ENCODE results near the gene ACOXL. TPM values are rescaled to one million over a fixed set of nuclear protein-coding genes. Genes with fewer than 3 reads are reported as not detected.

The ACOXL gene
- total RNA-seq, 2 donors from 2014 or later, result not detected

GRCh38 chr2:110747522-110748488 lies 15.4 kb downstream of the ACOXL start:
- Histone ChIP-seq H3K4me1 (ENCODE audit: control insufficient read depth in 1 of 2, low read depth in 2 of 2) (no peaks in the 10 kb centered on the region), H3K9me3 (no peaks in the 10 kb centered on the region), H3K4me3 (no peak overlapping the region), H3K36me3 (no peaks in the 10 kb centered on the region), H3K27ac (no peak overlapping the region), H3K27me3 (replicated peaks; ENCODE audit: insufficient read depth) (no peaks in the 10 kb centered on the region)
- no peak for DNase-seq (ENCODE audit: low spot score)
- no peak for ATAC-seq (ENCODE audit: insufficient number of reproducible peaks, low FRiP score, low read depth)
- TF ChIP-seq CTCF (IDR thresholded peaks at IDR 0.05), result no peak

- Histone ChIP-seq H3K27ac (no peak overlapping the region), H3K36me3 (no peaks in the 10 kb centered on the region), H3K4me1 (ENCODE audit: control insufficient read depth in 1 of 2, low read depth in 2 of 2) (no peaks in the 10 kb centered on the region), H3K27me3 (replicated peaks; ENCODE audit: insufficient read depth) (no peaks in the 10 kb centered on the region), H3K4me3 (no peak overlapping the region), H3K9me3 (no peaks in the 10 kb centered on the region)
- DNase-seq (ENCODE audit: low spot score) (no peak), ATAC-seq (ENCODE audit: insufficient number of reproducible peaks, low FRiP score, low read depth) (no peak)
- TF ChIP-seq CTCF (IDR thresholded peaks at IDR 0.05), result no peak
These were observed 16.1 kb downstream of the ACOXL start for GRCh38 chr2:110748489-110748867.

GRCh38 chr2:110751642-110752041 lies 19.3 kb downstream of the ACOXL start:
- peaks cover 0 to 6% of the 10 kb centered on the region in 2 donors for H3K4me1 ChIP-seq (ENCODE audit: control insufficient read depth in 1 of 2, low read depth in 2 of 2)
- no peak for TF ChIP-seq CTCF (IDR thresholded peaks at IDR 0.05)
- no peaks in the 10 kb centered on the region for H3K36me3 ChIP-seq
- no peaks in the 10 kb centered on the region for H3K9me3 ChIP-seq
- H3K27ac ChIP-seq, result no peak overlapping the region
- no peak for ATAC-seq (ENCODE audit: insufficient number of reproducible peaks, low FRiP score, low read depth)
- no peak overlapping the region for H3K4me3 ChIP-seq
- no peaks in the 10 kb centered on the region for H3K27me3 ChIP-seq (replicated peaks; ENCODE audit: insufficient read depth)
- no peak for DNase-seq (ENCODE audit: low spot score)

- no peaks in the 10 kb centered on the region for H3K36me3 ChIP-seq
- H3K4me3 ChIP-seq, result no peak overlapping the region
- H3K4me1 ChIP-seq (ENCODE audit: control insufficient read depth in 1 of 2, low read depth in 2 of 2), result peaks cover 0 to 6% of the 10 kb centered on the region in 2 donors
- no peaks in the 10 kb centered on the region for H3K27me3 ChIP-seq (replicated peaks; ENCODE audit: insufficient read depth)
- DNase-seq (ENCODE audit: low spot score) (no peak), ATAC-seq (ENCODE audit: insufficient number of reproducible peaks, low FRiP score, low read depth) (no peak)
- no peaks in the 10 kb centered on the region for H3K9me3 ChIP-seq
- H3K27ac ChIP-seq, result no peak overlapping the region
- TF ChIP-seq CTCF (IDR thresholded peaks at IDR 0.05), result no peak
These were observed 20.5 kb downstream of the ACOXL start for GRCh38 chr2:110752871-110753270.

- Histone ChIP-seq H3K27me3 (replicated peaks; ENCODE audit: insufficient read depth) (no peaks in the 10 kb centered on the region), H3K9me3 (peaks cover 5% of the 10 kb centered on the region), H3K36me3 (no peaks in the 10 kb centered on the region), H3K27ac (no peak overlapping the region), H3K4me3 (no peak overlapping the region), H3K4me1 (ENCODE audit: control insufficient read depth in 1 of 2, low read depth in 2 of 2) (peaks cover 0 to 6% of the 10 kb centered on the region in 2 donors)
- TF ChIP-seq CTCF (IDR thresholded peaks at IDR 0.05), result peak; percentile 63
- ATAC-seq (ENCODE audit: insufficient number of reproducible peaks, low FRiP score, low read depth), result no peak
- DNase-seq (ENCODE audit: low spot score), result no peak
These were observed 23.2 kb downstream of the ACOXL start for GRCh38 chr2:110755491-110756078.

All from thoracic aorta (tissue), 2 donors.